Measurements from ENCODE around the gene CLEC4E.

GRCh38 chr12:8589679-8590078, 49.0 kb upstream of the CLEC4E start:
- no peak for TF ChIP-seq POLR2A (IDR thresholded peaks at IDR 0.05)
- TF ChIP-seq, protein P1, sequence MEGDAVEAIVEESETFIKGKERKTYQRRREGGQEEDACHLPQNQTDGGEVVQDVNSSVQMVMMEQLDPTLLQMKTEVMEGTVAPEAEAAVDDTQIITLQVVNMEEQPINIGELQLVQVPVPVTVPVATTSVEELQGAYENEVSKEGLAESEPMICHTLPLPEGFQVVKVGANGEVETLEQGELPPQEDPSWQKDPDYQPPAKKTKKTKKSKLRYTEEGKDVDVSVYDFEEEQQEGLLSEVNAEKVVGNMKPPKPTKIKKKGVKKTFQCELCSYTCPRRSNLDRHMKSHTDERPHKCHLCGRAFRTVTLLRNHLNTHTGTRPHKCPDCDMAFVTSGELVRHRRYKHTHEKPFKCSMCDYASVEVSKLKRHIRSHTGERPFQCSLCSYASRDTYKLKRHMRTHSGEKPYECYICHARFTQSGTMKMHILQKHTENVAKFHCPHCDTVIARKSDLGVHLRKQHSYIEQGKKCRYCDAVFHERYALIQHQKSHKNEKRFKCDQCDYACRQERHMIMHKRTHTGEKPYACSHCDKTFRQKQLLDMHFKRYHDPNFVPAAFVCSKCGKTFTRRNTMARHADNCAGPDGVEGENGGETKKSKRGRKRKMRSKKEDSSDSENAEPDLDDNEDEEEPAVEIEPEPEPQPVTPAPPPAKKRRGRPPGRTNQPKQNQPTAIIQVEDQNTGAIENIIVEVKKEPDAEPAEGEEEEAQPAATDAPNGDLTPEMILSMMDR (IDR thresholded peaks at IDR 0.05): no peak
